GM12864 (cell line): Measurements from ENCODE around the gene TBC1D2.

Experiments
- DNase-seq: peaks from one replicate; pipeline ENCODE4 v3.0.0-alpha.2; 2011; ENCODE audit warnings: low read depth
- H3K4me3 ChIP-seq: 2 replicates; pipeline ENCODE4 v1.5.1; 2011; ENCODE audit warnings: mild to moderate bottlenecking, low read depth, low read length, control low read depth
- TF ChIP-seq, protein P1 (sequence below): IDR thresholded peaks from 2 replicates; pipeline ENCODE4 v1.5.1; 2011; ENCODE audit warnings: low read depth, mild to moderate bottlenecking, moderate library complexity, low read length, control low read depth, inconsistent platforms; ENCODE audit errors: missing control alignments

The TBC1D2 gene

DNA sequence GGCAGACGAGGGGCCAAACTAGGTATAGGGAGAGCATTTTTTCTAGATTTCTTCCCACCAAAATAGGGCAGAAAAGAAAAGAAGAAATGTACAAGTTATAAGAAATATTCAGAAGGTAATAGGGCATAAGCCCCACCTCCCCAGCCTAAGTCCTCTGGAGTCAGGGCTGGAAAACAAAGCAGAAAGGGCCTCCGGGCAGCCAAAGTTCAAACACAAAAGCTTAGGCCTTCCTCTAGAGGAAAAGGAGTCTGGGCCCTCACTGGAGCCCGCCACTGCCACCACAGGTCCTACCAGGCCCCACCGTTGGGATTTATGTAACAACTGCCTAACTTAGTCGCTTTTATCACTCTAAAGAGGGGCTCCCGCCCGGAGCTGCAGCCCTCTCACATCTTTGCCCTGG, 27.6 kb downstream of the TBC1D2 start:
- H3K4me3 ChIP-seq, result no peak overlapping the region
- TF ChIP-seq, protein P1, sequence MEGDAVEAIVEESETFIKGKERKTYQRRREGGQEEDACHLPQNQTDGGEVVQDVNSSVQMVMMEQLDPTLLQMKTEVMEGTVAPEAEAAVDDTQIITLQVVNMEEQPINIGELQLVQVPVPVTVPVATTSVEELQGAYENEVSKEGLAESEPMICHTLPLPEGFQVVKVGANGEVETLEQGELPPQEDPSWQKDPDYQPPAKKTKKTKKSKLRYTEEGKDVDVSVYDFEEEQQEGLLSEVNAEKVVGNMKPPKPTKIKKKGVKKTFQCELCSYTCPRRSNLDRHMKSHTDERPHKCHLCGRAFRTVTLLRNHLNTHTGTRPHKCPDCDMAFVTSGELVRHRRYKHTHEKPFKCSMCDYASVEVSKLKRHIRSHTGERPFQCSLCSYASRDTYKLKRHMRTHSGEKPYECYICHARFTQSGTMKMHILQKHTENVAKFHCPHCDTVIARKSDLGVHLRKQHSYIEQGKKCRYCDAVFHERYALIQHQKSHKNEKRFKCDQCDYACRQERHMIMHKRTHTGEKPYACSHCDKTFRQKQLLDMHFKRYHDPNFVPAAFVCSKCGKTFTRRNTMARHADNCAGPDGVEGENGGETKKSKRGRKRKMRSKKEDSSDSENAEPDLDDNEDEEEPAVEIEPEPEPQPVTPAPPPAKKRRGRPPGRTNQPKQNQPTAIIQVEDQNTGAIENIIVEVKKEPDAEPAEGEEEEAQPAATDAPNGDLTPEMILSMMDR, result no peak
- no peak for DNase-seq

DNA sequence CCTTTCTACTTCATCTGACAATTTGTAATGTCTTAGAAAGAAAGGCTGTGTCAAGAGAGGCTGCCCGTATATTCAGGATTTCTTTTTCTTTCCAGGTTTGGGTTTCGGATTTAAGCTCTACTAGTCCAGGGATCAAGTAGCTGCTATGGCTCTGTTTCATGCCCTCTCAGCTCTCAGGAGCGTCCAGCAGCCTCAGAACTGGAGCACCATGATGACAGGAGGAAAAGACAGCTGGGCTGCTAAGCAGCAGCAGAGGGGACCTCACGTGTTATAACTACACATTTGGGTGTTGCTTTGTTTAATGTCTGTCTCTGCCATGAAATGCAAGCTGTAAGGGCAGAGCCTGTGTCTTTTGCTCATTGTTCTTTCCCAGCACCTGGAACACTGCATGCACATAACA, 28.5 kb downstream of the TBC1D2 start:
- DNase-seq, result no peak
- TF ChIP-seq, protein P1, result no peak
- no peak overlapping the region for H3K4me3 ChIP-seq

DNA sequence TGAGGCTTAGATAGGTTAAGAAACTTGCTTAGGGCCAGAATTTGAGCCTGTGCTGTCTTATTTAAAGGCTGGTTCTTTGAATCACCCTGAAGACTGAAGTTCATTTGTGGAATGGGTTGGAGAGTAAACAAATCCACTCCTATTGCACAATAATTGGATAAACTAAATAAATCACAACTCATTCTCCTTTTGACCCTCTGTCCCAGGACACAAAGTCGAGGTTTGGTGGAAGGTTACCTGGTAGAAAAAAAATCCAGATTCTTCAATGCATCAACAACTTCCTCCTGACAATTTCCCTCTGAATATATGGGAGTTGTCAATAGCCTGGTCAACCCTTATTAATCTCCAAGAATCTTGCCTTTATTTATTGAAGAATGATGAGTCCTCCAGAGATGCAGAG, 28.9 kb downstream of the TBC1D2 start:
- TF ChIP-seq, protein P1, result no peak

DNA sequence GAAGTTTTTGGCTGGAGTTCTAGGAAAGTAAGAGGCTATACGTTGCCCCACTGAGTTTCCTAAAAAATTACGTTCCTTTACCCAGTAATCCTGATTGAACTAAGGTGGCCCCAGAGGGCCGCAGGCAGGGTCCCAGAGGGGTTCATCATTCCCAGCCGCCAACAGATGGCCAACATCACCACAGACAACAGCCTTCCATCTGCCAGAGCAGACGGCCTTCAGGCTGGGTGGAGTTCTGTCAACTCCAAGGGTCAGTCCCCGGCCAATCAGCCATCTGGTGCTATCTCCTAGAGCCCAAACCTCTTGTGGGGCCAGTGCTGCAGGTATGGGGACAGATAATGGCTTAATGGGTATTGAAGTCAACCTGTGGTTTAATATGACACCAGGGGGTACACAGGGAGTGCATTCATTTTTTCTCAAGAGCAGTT, 30.4 kb downstream of the TBC1D2 start:
- no peak overlapping the region for H3K4me3 ChIP-seq
- no peak for DNase-seq
- TF ChIP-seq, protein P1, result no peak

More for the DNA sequence above, 28.9 kb downstream of the TBC1D2 start:
- no peak for DNase-seq
- no peak overlapping the region for H3K4me3 ChIP-seq

DNA sequence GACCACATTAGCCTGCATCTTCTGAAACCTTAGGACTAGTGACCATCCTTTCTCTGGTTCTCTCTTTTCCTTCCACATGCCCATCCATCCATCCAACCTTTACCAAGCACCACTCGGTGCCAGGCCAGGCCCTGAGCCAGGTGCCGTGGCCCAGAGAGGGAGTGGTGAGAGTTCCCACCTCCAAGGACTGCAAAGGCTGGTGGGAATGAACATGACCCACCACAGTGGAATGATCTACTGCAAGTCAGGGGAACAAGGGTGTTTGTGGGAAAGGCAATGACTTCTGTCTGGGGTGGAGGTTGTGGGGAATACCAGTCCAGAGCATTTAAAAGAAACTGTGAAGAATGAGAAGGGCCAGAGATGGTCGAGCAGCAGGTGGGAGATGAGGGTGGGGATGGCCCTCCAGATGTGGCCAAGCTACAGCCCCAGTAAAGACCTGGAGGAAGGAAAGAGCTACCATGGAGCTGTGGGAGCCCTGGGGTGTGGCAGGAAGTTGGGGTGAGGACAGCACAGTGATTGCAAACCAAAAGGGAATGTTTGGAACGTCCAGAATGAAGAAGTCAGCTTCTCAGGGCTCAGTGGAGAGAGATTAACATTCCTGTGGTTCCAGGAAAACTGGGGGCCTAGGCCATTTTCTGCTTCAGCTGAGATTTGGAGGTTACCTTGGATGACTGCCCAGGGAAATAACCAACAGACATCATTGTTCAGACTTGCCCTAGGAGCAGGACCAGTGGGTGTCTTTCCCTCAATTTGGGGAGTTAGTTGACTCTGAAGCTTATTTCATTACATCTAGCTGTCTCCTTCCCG, 32.4 kb downstream of the TBC1D2 start:
- DNase-seq, result no peak
- TF ChIP-seq, protein P1, result no peak
- no peak overlapping the region for H3K4me3 ChIP-seq

DNA sequence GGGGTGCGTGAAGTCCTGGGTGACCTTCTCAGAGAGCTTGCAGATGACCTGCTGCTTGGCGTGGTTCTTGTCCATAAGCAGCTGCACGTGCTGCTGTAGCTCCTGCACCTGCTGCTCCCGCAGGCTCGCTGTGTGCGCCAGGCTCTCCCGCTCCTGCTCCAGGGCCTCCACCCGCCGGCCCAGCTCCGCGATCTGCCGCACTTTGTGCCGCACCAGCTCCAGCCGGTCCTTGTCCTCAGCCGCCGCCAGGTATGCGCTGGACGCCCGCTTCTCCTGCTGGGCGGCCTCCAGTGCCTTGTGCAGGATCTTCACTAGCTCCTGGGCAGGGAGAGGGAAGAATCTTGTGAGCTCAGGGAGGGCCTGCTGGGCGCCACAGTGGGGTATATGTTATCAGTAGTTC, 34.5 kb downstream of the TBC1D2 start:
- no peak for DNase-seq

More for the DNA sequence above, 34.5 kb downstream of the TBC1D2 start:
- TF ChIP-seq, protein P1, result no peak
- no peak overlapping the region for H3K4me3 ChIP-seq
